ENCODE data around the gene RAI1.

Gene RAI1

DNA sequence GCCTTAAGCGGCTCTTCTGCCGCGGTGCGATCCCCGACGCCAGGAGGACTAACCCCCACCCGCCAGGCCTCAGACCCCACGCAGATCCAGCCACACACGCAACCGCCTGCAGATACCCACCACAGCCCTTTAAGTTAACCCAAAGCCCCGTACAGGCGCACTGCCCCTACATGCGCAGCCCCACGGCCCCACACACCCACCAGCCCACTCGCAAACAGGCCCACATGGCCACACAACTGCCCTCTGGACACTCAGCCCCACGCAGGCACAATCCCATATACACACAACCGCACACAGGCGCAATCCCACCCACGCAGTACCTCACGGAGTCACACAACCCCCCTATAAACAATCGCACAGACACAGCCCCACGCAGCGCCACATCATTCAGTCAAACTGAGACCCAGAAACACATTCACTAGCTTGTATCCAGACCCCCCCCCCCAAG, 41.7 kb downstream of the RAI1 start:
- in situ Hi-C loops (cut with MboI; ENCODE audit: low sequenced_read_pairs, unreplicated experiment), result no loop called here

DNA sequence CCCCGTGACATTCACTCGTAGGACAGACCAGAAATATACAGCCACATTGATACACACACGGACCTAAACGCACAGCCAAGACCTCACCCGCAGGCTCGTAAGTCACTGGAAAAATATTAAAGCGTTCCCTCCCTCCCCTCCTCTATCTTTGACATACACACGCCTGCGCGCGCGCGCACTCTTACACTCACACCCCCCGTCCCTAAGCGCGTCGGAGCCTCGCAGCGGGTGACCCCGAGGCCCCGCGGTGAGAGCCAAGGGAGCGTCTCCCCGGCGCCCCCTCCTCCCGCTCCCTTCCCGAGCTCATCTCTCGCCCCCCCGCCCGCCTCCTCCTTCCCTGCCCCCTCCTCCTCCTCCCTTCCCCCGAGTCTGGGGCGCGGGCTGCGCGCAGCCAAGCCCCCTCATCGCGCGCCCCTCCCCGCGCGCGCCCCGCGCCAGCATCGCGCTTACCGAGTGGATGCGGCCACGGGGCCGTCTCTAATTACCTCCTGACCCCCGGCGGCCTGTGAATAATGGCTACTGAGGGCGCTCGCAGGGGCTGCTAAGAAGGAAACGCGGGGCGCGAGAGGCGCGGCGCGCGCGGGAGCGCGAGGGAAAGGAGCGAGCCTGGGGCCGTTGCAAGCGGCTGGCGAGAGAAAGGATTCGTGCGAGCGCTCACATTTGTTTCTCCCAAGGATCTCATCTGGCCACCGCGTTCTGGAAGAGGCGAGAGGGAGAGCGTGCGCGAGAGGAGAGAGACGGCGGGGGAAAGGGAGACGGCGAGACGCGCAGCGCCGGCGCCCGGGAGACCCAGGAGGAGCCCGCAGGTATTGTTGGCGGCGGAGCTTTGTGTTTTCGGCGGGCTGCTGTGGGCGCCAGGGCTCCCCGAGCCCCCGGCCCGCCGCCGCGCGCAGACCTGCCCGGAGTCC, 42.4 kb downstream of the RAI1 start:
- TF ChIP-seq, protein P1, sequence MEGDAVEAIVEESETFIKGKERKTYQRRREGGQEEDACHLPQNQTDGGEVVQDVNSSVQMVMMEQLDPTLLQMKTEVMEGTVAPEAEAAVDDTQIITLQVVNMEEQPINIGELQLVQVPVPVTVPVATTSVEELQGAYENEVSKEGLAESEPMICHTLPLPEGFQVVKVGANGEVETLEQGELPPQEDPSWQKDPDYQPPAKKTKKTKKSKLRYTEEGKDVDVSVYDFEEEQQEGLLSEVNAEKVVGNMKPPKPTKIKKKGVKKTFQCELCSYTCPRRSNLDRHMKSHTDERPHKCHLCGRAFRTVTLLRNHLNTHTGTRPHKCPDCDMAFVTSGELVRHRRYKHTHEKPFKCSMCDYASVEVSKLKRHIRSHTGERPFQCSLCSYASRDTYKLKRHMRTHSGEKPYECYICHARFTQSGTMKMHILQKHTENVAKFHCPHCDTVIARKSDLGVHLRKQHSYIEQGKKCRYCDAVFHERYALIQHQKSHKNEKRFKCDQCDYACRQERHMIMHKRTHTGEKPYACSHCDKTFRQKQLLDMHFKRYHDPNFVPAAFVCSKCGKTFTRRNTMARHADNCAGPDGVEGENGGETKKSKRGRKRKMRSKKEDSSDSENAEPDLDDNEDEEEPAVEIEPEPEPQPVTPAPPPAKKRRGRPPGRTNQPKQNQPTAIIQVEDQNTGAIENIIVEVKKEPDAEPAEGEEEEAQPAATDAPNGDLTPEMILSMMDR (IDR thresholded peaks at IDR 0.05; ENCODE audit: borderline replicate concordance, control extremely low read depth, extremely low read depth, insufficient read depth, missing control alignments), result no peak
- DNase-seq (ENCODE audit: low spot score), result peak; percentile 74
- in situ Hi-C loops (cut with MboI; ENCODE audit: low sequenced_read_pairs, unreplicated experiment), result no loop called here

More for the DNA sequence above, 41.7 kb downstream of the RAI1 start:
- TF ChIP-seq, protein P1 (IDR thresholded peaks at IDR 0.05; ENCODE audit: borderline replicate concordance, control extremely low read depth, extremely low read depth, insufficient read depth, missing control alignments), result no peak
- no peak for DNase-seq (ENCODE audit: low spot score)

DNA sequence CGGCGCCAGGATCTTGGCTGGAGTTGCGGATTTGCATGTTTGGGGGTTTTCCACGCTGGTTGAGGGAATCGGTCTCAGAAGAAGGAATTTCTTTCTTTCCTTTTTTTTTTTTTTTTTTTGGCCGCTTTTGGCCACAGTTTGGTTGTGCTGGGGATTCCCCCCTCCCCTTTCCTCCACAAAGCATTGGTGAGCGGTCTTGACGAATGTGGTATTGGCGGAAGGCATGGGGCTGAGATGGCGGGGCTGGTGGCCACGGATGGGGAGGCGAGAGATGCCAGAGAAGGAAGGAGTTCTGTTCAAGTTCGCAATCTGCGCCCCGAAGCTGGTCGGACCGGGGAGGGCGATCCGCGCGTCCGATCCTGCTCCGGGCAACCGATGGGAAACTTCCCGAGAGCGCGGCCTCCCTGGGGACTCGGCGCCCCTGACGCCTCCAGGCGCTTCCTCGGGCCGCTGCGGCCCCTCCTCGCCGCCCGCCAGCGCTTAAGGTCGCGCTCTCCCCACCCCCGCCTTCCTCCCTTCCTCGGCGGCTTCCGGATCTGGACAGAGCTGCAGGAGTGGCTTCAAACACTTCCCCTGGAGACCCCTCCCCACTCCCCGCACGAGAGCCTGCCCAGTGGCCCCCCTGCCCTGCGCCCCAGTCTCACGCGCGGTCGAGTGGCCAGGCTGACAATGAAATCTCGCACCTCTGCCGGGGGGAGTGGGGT, 43.2 kb downstream of the RAI1 start:
- peak; percentile 89 for DNase-seq (ENCODE audit: low spot score)
- in situ Hi-C loops (cut with MboI; ENCODE audit: low sequenced_read_pairs, unreplicated experiment), result no loop called here
- TF ChIP-seq, protein P1 (IDR thresholded peaks at IDR 0.05; ENCODE audit: borderline replicate concordance, control extremely low read depth, extremely low read depth, insufficient read depth, missing control alignments), result no peak

DNA sequence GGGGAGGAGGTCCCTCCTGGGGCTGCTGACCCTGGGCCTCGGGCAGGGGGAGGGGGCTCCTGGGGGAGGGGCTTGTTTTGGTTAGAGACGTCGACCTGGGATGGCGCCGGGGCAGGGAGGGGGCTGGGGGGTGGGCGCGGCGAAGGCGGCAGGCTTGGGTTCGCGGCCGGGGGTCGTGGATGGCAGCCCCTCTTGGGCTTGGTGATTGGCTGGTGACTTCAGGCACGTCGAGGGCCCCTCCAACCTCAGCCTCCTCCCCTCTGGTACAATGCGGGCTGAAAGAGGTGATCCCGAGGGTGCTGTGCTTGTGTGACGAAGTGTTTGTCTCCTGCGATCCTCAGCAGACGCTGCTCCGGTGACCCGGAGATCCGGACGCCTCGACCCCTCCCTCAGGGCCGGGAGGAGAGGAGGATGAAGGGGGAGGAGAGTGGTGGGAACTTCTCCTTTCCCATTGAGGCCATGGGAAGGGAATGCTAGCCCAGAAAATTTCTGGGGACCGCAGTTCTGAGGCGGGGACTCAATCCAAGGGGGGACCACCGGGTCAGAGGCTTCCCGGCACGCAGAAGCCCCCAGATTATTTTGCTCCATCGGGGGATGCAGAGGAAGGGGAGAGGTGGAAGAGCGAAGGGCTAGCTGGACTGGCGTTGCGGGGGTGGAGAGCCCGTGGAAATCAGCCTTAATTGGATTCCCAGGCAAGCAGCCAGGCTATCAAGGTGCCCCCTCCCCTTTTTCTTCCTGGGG, 43.9 kb downstream of the RAI1 start:
- peak; percentile 58 for DNase-seq (ENCODE audit: low spot score)
- TF ChIP-seq, protein P1 (IDR thresholded peaks at IDR 0.05; ENCODE audit: borderline replicate concordance, control extremely low read depth, extremely low read depth, insufficient read depth, missing control alignments), result no peak
- in situ Hi-C loops (cut with MboI; ENCODE audit: low sequenced_read_pairs, unreplicated experiment), result no loop called here

DNA sequence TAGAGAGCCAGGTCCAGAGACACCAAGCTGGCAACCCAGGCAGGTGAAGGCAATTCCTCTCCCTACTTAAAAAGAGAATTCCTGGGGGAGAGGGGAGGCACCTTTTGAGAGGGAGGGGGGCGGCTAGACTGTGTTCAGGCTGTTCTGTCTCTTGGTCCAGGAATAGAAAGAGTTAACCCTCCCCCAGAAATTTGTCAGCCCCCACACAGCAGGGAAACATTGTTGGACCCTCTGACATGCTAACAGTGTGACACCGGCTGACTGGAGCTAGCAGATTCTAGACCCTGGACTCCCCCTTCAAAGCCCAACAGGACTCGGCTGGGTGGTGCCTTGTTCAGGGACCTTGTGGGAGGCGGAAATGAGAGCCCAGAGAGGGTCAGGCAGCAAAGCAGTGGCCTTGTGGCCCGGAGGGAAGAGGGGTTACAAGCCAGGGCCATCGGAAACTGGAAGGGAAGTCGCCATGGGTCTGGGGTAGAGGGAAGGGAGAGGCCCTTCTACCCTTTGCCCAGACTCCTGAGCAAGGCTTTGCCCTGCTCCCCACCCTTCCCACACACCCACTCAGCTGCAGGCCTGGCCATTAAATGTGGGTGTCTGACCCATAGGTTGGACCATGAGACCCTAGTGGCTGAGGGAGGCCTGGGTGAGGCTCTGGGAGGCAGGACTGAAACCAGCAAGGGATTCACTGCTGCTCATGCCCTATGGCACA, 44.6 kb downstream of the RAI1 start:
- no peak for DNase-seq (ENCODE audit: low spot score)
- TF ChIP-seq, protein P1 (IDR thresholded peaks at IDR 0.05; ENCODE audit: borderline replicate concordance, control extremely low read depth, extremely low read depth, insufficient read depth, missing control alignments), result no peak
- in situ Hi-C loops (cut with MboI; ENCODE audit: low sequenced_read_pairs, unreplicated experiment), result no loop called here

All from GM13976 (cell line).